ENCODE data around the gene GRID2IP.
"Not testable (repeated sequence)": the region's sequence is repeated elsewhere in the genome, so short reads cannot be mapped to it uniquely, and the experiment has no call there.

GRID2IP gene

GRCh38 chr7:6460303-6460702 lies 91.0 kb downstream of the GRID2IP start:
- H3K4me3 ChIP-seq (ENCODE audit: low read depth, low read length), result no peak overlapping the region
- DNase-seq (ENCODE audit: low read depth), result no peak

GRCh38 chr7:6458676-6459075 lies 92.6 kb downstream of the GRID2IP start:
- not testable (repeated sequence) for DNase-seq (ENCODE audit: low read depth); H3K4me3 ChIP-seq (ENCODE audit: low read depth, low read length)

- no peak overlapping the region for H3K4me3 ChIP-seq (ENCODE audit: low read depth, low read length)
- peak; percentile 84 for DNase-seq (ENCODE audit: low read depth)
These were observed 97.5 kb downstream of the GRID2IP start for GRCh38 chr7:6453734-6454133.

GRCh38 chr7:6451224-6451705 lies 100.0 kb downstream of the GRID2IP start:
- DNase-seq (ENCODE audit: low read depth), result no peak
- no peak overlapping the region for H3K4me3 ChIP-seq (ENCODE audit: low read depth, low read length)

GRCh38 chr7:6450591-6450990 lies 100.7 kb downstream of the GRID2IP start:
- not testable (repeated sequence) for H3K4me3 ChIP-seq (ENCODE audit: low read depth, low read length); DNase-seq (ENCODE audit: low read depth)

GRCh38 chr7:6449884-6450283 lies 101.4 kb downstream of the GRID2IP start:
- H3K4me3 ChIP-seq (ENCODE audit: low read depth, low read length); DNase-seq (ENCODE audit: low read depth): not testable (repeated sequence)

- no peak for DNase-seq (ENCODE audit: low read depth)
- H3K4me3 ChIP-seq (ENCODE audit: low read depth, low read length), result no peak overlapping the region
These were observed 102.2 kb downstream of the GRID2IP start for GRCh38 chr7:6448943-6449543.

GRCh38 chr7:6447581-6448199 lies 103.6 kb downstream of the GRID2IP start, which contains the start of gene DAGLB:
Gene DAGLB, minus strand, starts transcription at chr7:6447954. Its CDS starts 112 bp downstream, at chr7:6447842.
- peak; percentile 63 for DNase-seq (ENCODE audit: low read depth)
- peak within 1 kb of the TSS; percentile 99 for H3K4me3 ChIP-seq (ENCODE audit: low read depth, low read length)

Data from skeletal muscle cell (primary cell).